Vagina (tissue), 2 donors: ENCODE data around the gene LHFPL2.

Source experiments
- CTCF ChIP-seq, 3 experiments: fragments of 450-650 bp in 2 of 3; fragments of 200-600 bp in 1 of 3; sonication (generic) in 1 of 3; IDR thresholded peaks; one replicate each; pipeline ENCODE4 v1.5.1; 2017 to 2019; ENCODE audit warnings: antibody characterized with exemption in 3 of 3, mild to moderate bottlenecking in 2 of 3, moderate library complexity in 2 of 3
- POLR2A ChIP-seq, 2 donors: fragments of 450-650 bp; IDR thresholded peaks; one replicate each; pipeline ENCODE4 v1.6.1; 2017; ENCODE audit warnings: antibody characterized with exemption in 2 of 2, mild to moderate bottlenecking in 2 of 2, moderate library complexity in 2 of 2
- POLR2AphosphoS5 ChIP-seq, 2 donors: sonication (generic); formaldehyde crosslinking; IDR thresholded peaks; one replicate each; pipeline ENCODE4 v1.9.0; 2017; ENCODE audit warnings: antibody characterized with exemption in 2 of 2, mild to moderate bottlenecking in 2 of 2, low read depth in 1 of 2; ENCODE audit not compliant: insufficient read depth in 1 of 2

GRCh38 chr5:78649861-78650496, 1.4 kb upstream of the LHFPL2 start:
- no peak for TF ChIP-seq POLR2AphosphoS5 (IDR thresholded peaks at IDR 0.05; ENCODE audit: insufficient read depth in 1 of 2, low read depth in 1 of 2)
- no peak for TF ChIP-seq CTCF (IDR thresholded peaks at IDR 0.05)
- no peak for TF ChIP-seq POLR2A (IDR thresholded peaks at IDR 0.05)
